OCI-LY1 (cell line): ENCODE data around the gene DBT.

ENCODE experiments used
- EZH2 ChIP-seq: fragments of 200-600 bp; sonication (generic), shearing (Covaris generic); IDR thresholded peaks from 2 replicates; pipeline ENCODE4 v1.8.0; 2017; ENCODE audit warnings: borderline replicate concordance, mixed run types, mild to moderate bottlenecking, antibody characterized with exemption, low read length, moderate library complexity, mixed read lengths
- TF ChIP-seq, protein P1 (sequence below): fragments of 200-600 bp; sonication (generic), shearing (Covaris generic); IDR thresholded peaks from 2 replicates; pipeline ENCODE4 v1.5.1; 2017; ENCODE audit warnings: mild to moderate bottlenecking, antibody characterized with exemption, low read length, moderate library complexity, mixed read lengths

DNA sequence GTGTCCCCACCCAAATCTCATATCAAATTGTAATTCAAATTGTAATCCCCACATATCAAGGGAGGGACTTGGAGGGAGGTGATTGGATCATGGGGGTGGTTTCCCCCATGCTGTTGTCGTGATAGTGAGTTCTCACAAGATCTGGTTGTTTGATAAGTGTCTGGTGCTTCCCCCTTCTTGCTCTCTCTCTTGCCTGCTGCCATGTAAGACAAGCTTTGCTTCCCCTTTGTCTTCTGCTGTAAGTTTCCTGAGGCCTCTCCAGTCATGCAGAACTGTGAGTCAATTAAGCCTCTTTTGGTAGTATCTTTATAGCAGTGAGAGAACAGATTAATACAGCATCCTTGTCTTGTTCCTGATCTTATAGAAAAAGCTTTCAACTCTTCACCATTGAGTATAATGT is 65.1 kb downstream of the DBT start:
- no peak for TF ChIP-seq EZH2
- TF ChIP-seq, protein P1, sequence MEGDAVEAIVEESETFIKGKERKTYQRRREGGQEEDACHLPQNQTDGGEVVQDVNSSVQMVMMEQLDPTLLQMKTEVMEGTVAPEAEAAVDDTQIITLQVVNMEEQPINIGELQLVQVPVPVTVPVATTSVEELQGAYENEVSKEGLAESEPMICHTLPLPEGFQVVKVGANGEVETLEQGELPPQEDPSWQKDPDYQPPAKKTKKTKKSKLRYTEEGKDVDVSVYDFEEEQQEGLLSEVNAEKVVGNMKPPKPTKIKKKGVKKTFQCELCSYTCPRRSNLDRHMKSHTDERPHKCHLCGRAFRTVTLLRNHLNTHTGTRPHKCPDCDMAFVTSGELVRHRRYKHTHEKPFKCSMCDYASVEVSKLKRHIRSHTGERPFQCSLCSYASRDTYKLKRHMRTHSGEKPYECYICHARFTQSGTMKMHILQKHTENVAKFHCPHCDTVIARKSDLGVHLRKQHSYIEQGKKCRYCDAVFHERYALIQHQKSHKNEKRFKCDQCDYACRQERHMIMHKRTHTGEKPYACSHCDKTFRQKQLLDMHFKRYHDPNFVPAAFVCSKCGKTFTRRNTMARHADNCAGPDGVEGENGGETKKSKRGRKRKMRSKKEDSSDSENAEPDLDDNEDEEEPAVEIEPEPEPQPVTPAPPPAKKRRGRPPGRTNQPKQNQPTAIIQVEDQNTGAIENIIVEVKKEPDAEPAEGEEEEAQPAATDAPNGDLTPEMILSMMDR: no peak
